ENCODE data around the gene HNRNPH1.
"Not testable (repeated sequence)": the region's sequence is repeated elsewhere in the genome, so short reads cannot be mapped to it uniquely, and the experiment has no call there.

DNA sequence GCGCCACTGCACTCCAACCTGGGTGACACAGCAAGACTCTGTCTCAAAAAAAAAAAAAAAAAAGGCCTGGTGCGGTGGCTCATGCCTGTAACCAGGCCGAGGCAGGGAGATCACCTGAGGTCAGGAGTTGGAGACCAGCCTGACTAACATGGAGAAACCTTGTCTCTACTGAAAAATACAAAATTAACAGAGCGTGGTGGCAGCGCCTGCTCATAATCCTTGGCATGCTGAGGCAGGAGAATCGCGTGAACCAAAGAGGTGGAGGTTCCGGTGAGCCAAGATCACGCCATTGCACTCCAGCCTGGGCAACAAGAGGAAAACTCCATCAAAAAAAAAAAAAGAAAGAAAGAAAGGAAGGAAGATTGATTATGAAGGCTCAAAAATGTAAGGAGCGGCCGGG, 15.8 kb upstream of the HNRNPH1 start:
- not testable (repeated sequence) for TF ChIP-seq POLR2AphosphoS5, POLR2A (IDR thresholded peaks at IDR 0.05; ENCODE audit: low read depth, low read length)
